ENCODE measurements around the gene LY6G5C. TPM values are rescaled to one million over a fixed set of nuclear protein-coding genes. Genes with fewer than 3 reads are reported as not detected.
"Not testable (repeated sequence)": the region's sequence is repeated elsewhere in the genome, so short reads cannot be mapped to it uniquely, and the experiment has no call there.

LY6G5C gene
- total and polyA plus RNA-seq, 4 donors: 0.59 to 2.5 (median 1.1) TPM

DNA sequence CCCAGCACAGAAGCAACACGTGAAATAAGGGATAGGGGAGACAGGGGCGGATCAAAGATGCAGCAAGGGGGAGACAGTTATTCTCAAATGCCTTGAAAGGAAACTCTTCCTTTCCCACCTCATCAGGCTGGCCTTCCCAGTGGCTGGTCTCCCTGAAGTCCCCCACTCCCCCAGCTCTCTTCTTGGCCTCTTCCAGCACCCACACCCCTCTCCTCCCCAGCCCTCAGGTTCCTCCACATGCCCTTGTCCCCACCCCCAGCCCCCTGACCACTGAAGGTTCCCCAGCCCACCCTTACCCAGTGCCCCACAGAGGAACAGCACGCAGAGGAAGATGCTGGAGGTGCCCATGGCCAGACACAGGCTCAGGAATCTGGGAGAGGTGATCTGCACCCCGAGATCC, 32.6 kb upstream of the LY6G5C start:
- DNase-seq (ENCODE audit: low spot score): no peak
- 79% methylated on average over 4 of the region's 4 CpGs for WGBS
- H3K9ac ChIP-seq (ENCODE audit: low read depth in 1 of 2, low read length in 2 of 2): no peak overlapping the region
- H3K4me3 ChIP-seq (ENCODE audit: low read depth in 1 of 3, low read length in 3 of 3): no peak overlapping the region
- TF ChIP-seq YY1 (IDR thresholded peaks at IDR 0.05): no peak
- TF ChIP-seq NR2F2 (IDR thresholded peaks at IDR 0.05): no peak
- H3K36me3 ChIP-seq (ENCODE audit: control insufficient read depth in 4 of 4, insufficient read depth in 3 of 4, low read depth in 1 of 4, low read length in 3 of 4): no peaks in the 10 kb centered on the region
- no peaks in the 10 kb centered on the region for H3K27me3 ChIP-seq (ENCODE audit: control insufficient read depth in 4 of 4, insufficient read depth in 4 of 4, low read length in 3 of 4)
- no peaks in the 10 kb centered on the region for H3K4me1 ChIP-seq (ENCODE audit: control insufficient read depth in 4 of 4, insufficient read depth in 4 of 4, low read length in 3 of 4)
- H3K9me3 ChIP-seq (ENCODE audit: control insufficient read depth in 4 of 4, low read length in 3 of 4): no peaks in the 10 kb centered on the region
- no peak overlapping the region for H3K27ac ChIP-seq (ENCODE audit: low read depth in 1 of 2, low read length in 2 of 2)

DNA sequence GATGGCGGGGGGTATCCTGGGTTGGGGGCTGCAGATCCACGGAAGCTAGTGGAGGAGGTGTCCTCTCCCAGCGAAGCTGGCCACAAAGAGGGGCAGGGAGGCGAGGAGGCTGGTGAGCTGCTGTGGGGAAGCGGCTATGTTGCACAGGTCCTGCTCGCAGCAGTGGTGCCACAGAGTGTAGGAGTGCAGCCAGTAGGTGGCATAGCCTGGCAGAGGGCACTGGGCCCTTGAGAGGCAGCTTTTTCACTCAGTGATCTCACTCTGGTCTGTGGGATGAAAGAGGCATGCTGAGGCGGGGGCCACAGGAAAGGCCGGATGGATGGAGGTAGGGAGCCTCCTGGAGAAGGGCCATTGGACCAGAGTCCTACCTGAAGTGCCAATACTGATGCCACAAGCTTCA, 31.4 kb upstream of the LY6G5C start:
- Histone ChIP-seq H3K4me1 (ENCODE audit: control insufficient read depth in 4 of 4, insufficient read depth in 4 of 4, low read length in 3 of 4) (no peaks in the 10 kb centered on the region), H3K9me3 (ENCODE audit: control insufficient read depth in 4 of 4, low read length in 3 of 4) (no peaks in the 10 kb centered on the region), H3K27ac (ENCODE audit: low read depth in 1 of 2, low read length in 2 of 2) (no peak overlapping the region), H3K9ac (ENCODE audit: low read depth in 1 of 2, low read length in 2 of 2) (no peak overlapping the region), H3K27me3 (ENCODE audit: control insufficient read depth in 4 of 4, insufficient read depth in 4 of 4, low read length in 3 of 4) (no peaks in the 10 kb centered on the region), H3K4me3 (ENCODE audit: low read depth in 1 of 3, low read length in 3 of 3) (no peak overlapping the region), H3K36me3 (ENCODE audit: control insufficient read depth in 4 of 4, insufficient read depth in 3 of 4, low read depth in 1 of 4, low read length in 3 of 4) (no peaks in the 10 kb centered on the region)
- DNase-seq (ENCODE audit: low spot score): no peak
- 88% methylated on average over 8 of the region's 8 CpGs for WGBS
- TF ChIP-seq RAD21 (IDR thresholded peaks at IDR 0.05): peak in 1 of 2 donors; percentile 30
- TF ChIP-seq, protein P1, sequence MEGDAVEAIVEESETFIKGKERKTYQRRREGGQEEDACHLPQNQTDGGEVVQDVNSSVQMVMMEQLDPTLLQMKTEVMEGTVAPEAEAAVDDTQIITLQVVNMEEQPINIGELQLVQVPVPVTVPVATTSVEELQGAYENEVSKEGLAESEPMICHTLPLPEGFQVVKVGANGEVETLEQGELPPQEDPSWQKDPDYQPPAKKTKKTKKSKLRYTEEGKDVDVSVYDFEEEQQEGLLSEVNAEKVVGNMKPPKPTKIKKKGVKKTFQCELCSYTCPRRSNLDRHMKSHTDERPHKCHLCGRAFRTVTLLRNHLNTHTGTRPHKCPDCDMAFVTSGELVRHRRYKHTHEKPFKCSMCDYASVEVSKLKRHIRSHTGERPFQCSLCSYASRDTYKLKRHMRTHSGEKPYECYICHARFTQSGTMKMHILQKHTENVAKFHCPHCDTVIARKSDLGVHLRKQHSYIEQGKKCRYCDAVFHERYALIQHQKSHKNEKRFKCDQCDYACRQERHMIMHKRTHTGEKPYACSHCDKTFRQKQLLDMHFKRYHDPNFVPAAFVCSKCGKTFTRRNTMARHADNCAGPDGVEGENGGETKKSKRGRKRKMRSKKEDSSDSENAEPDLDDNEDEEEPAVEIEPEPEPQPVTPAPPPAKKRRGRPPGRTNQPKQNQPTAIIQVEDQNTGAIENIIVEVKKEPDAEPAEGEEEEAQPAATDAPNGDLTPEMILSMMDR (IDR thresholded peaks at IDR 0.05; ENCODE audit: low read depth, low read length, missing input control): no peak

DNA sequence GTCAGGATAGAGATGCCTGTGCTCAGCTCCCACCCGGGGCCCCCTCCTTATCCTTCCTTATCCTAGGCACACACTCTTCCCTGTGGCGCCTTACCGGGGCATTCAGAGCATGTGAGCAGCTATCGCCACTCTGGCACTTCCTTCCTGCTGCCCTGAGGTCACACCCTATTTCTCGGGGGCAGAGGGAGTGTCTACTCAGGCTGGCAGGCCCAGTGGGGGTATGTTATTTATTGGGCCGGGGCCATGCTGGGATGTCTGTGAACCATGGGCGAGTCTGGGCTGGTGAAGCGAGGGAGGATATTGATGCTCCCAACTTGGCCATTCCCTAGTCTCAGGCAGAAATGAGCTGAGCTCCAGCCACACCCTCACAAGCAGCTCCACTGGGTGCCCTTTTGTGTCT, 30.4 kb upstream of the LY6G5C start:
- no peak for DNase-seq (ENCODE audit: low spot score)
- H3K9ac ChIP-seq (ENCODE audit: low read depth in 1 of 2, low read length in 2 of 2): no peak overlapping the region

DNA sequence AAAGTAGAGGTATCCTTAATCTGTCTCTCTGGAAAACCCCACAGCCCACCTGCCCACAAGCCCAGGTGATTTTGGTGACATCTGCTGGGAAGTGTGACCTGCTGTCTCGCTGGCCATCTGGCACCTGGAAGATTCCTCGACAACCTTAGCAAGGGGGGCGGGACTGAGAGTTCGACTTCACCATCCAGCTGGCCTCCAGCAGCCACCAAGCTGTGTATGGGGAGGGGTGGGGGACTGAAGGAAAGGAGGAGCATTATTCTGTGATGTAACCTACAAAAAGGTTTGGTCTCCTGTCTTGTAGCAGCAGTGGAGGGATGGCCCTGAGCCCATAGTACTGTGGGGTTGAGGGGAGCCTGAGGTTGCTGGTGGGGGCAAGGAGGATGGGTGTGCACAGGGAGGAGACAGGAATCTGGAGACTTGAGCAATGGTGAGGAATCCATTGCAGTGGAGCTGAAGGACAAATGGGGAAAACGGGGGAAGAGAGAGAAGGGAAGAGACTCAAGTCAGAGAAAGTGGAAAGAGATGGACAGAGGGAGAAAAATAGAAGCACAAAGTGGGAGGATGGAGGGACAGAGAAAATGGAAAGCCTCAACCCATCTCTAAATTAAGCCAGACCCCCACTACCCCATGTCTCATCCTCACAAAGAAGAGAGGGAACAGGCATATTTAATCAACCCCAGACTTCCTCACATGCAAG, 29.8 kb upstream of the LY6G5C start:
- Histone ChIP-seq H3K4me3 (ENCODE audit: low read depth in 1 of 3, low read length in 3 of 3) (no peak overlapping the region), H3K36me3 (ENCODE audit: control insufficient read depth in 4 of 4, insufficient read depth in 3 of 4, low read depth in 1 of 4, low read length in 3 of 4) (no peaks in the 10 kb centered on the region), H3K4me1 (ENCODE audit: control insufficient read depth in 4 of 4, insufficient read depth in 4 of 4, low read length in 3 of 4) (no peaks in the 10 kb centered on the region), H3K27ac (ENCODE audit: low read depth in 1 of 2, low read length in 2 of 2) (no peak overlapping the region), H3K9me3 (ENCODE audit: control insufficient read depth in 4 of 4, low read length in 3 of 4) (no peaks in the 10 kb centered on the region), H3K9ac (ENCODE audit: low read depth in 1 of 2, low read length in 2 of 2) (no peak overlapping the region), H3K27me3 (ENCODE audit: control insufficient read depth in 4 of 4, insufficient read depth in 4 of 4, low read length in 3 of 4) (no peaks in the 10 kb centered on the region)
- WGBS: 66% methylated on average over 5 of the region's 5 CpGs
- DNase-seq (ENCODE audit: low spot score): no peak
- TF ChIP-seq HNF4G (IDR thresholded peaks at IDR 0.05): no peak

More for the DNA sequence above, 30.4 kb upstream of the LY6G5C start:
- Histone ChIP-seq H3K4me1 (ENCODE audit: control insufficient read depth in 4 of 4, insufficient read depth in 4 of 4, low read length in 3 of 4) (no peaks in the 10 kb centered on the region), H3K27me3 (ENCODE audit: control insufficient read depth in 4 of 4, insufficient read depth in 4 of 4, low read length in 3 of 4) (no peaks in the 10 kb centered on the region), H3K9me3 (ENCODE audit: control insufficient read depth in 4 of 4, low read length in 3 of 4) (no peaks in the 10 kb centered on the region), H3K27ac (ENCODE audit: low read depth in 1 of 2, low read length in 2 of 2) (no peak overlapping the region), H3K36me3 (ENCODE audit: control insufficient read depth in 4 of 4, insufficient read depth in 3 of 4, low read depth in 1 of 4, low read length in 3 of 4) (no peaks in the 10 kb centered on the region), H3K4me3 (ENCODE audit: low read depth in 1 of 3, low read length in 3 of 3) (no peak overlapping the region)
- TF ChIP-seq TAF1 (conservative IDR thresholded peaks at IDR 0.05): no peak
- TF ChIP-seq, protein P2, sequence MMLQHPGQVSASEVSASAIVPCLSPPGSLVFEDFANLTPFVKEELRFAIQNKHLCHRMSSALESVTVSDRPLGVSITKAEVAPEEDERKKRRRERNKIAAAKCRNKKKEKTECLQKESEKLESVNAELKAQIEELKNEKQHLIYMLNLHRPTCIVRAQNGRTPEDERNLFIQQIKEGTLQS (IDR thresholded peaks at IDR 0.05): no peak
- no peak for TF ChIP-seq YY1 (IDR thresholded peaks at IDR 0.05)
- TF ChIP-seq FOXA2 (IDR thresholded peaks at IDR 0.05): no peak
- TF ChIP-seq GABPA (IDR thresholded peaks at IDR 0.05 in 1 of 2, conservative IDR thresholded peaks at IDR 0.05 in 1 of 2): no peak
- no peak for TF ChIP-seq FOXA1 (IDR thresholded peaks at IDR 0.05)
- no peak for TF ChIP-seq EGR1 (IDR thresholded peaks at IDR 0.05; ENCODE audit: low read depth in 2 of 2)
- TF ChIP-seq NR2F2 (IDR thresholded peaks at IDR 0.05): no peak
- no peak for TF ChIP-seq SP1 (IDR thresholded peaks at IDR 0.05)
- TF ChIP-seq RAD21 (IDR thresholded peaks at IDR 0.05): no peak
- WGBS: 65% methylated on average over 8 of the region's 8 CpGs

DNA sequence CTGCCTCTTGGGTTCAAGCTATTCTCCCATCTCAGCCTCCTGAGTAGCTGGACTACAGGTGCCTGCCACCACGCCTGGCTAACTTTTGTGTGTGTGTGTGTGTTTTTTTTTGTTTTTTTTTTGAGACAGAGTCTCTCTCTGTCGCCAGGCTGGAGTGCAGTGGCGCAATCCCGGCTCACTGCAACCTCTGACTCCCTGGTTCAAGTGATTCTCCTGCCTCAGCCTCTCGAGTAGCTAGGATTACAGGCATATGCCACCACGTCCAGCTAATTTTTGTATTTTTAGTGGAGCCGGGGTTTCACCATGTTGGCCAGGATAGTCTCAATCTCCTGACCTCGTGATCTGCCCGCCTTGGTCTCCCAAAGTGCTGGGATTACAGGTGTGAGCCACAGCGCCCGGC, 28.3 kb upstream of the LY6G5C start:
- H3K27me3 ChIP-seq (ENCODE audit: control insufficient read depth in 4 of 4, insufficient read depth in 4 of 4, low read length in 3 of 4); H3K4me3 ChIP-seq (ENCODE audit: low read depth in 1 of 3, low read length in 3 of 3); H3K9me3 ChIP-seq (ENCODE audit: control insufficient read depth in 4 of 4, low read length in 3 of 4); H3K4me1 ChIP-seq (ENCODE audit: control insufficient read depth in 4 of 4, insufficient read depth in 4 of 4, low read length in 3 of 4); H3K36me3 ChIP-seq (ENCODE audit: control insufficient read depth in 4 of 4, insufficient read depth in 3 of 4, low read depth in 1 of 4, low read length in 3 of 4); H3K9ac ChIP-seq (ENCODE audit: low read depth in 1 of 2, low read length in 2 of 2); H3K27ac ChIP-seq (ENCODE audit: low read depth in 1 of 2, low read length in 2 of 2); DNase-seq (ENCODE audit: low spot score): not testable (repeated sequence)
- WGBS: 84% methylated on average over 11 of the region's 11 CpGs

All from liver (tissue), 9 donors.